GM10266 (cell line): Measurements from ENCODE around the gene IRX2.

ENCODE experiments used
- DNase-seq: peaks from one replicate; pipeline ENCODE4 v3.0.0; 2012; ENCODE audit errors: extremely low spot score
- CTCF ChIP-seq: IDR thresholded peaks from 2 replicates; pipeline ENCODE4 v1.5.1; 2012; ENCODE audit warnings: mild to moderate bottlenecking, low read depth; ENCODE audit not compliant: control insufficient read depth, insufficient read depth; ENCODE audit errors: missing control alignments

The IRX2 gene

GRCh38 chr5:2751592-2752021 lies at the start of gene IRX2:
IRX2 (minus strand) TSS chr5:2751677; CDS start chr5:2751413, 264 bp downstream.
- no peak for TF ChIP-seq CTCF
- no peak for DNase-seq

GRCh38 chr5:2800035-2800434 lies 48.6 kb upstream of the IRX2 start:
- no peak for DNase-seq
- no peak for TF ChIP-seq CTCF

GRCh38 chr5:2797981-2798380 lies 46.5 kb upstream of the IRX2 start:
- no peak for DNase-seq
- no peak for TF ChIP-seq CTCF

GRCh38 chr5:2797160-2797559 lies 45.7 kb upstream of the IRX2 start:
- TF ChIP-seq CTCF: no peak
- no peak for DNase-seq

- TF ChIP-seq CTCF: no peak
- DNase-seq: no peak
These were observed 31.7 kb upstream of the IRX2 start for GRCh38 chr5:2783223-2783622.

GRCh38 chr5:2782658-2783057 lies 31.2 kb upstream of the IRX2 start:
- no peak for DNase-seq
- no peak for TF ChIP-seq CTCF

GRCh38 chr5:2780421-2781171 lies 29.1 kb upstream of the IRX2 start:
- DNase-seq: no peak
- TF ChIP-seq CTCF: no peak
